Eye (tissue), 1 donor: ENCODE data around the gene NKX2-3.

Experiments used
- DNase-seq: peaks from one replicate; pipeline ENCODE4 v3.0.0-alpha.2; 2015

NKX2-3 gene

GRCh38 chr10:99583687-99584086 is 50.9 kb downstream of the NKX2-3 start:
- DNase-seq, result no peak
